Neural crest cell (in vitro differentiated cells): ENCODE results near the gene RAMP2. TPM values are rescaled to one million over a fixed set of nuclear protein-coding genes. Genes with fewer than 3 reads are reported as not detected.
A peak's percentile ranks its signal among the peaks of the same experiment; 100 is the strongest.

ENCODE experiments used
- DNase-seq: peaks from one replicate; pipeline ENCODE4 v3.0.0; 2021; ENCODE audit warnings: low read depth, mixed read lengths, low spot score
- H3K27ac Mint-ChIP-seq: one replicate; pipeline ENCODE4 v1.8.0; 2021; ENCODE audit warnings: mild to moderate bottlenecking, mixed read lengths; ENCODE audit not compliant: unreplicated experiment
- H3K27me3 Mint-ChIP-seq: 2 replicates; pipeline ENCODE4 v1.8.0; 2021; ENCODE audit warnings: low read depth, mild to moderate bottlenecking, mixed read lengths
- H3K36me3 Mint-ChIP-seq: 2 replicates; pipeline ENCODE4 v1.8.0; 2021; ENCODE audit warnings: low read depth, mild to moderate bottlenecking, mixed read lengths
- H3K4me1 Mint-ChIP-seq: 2 replicates; pipeline ENCODE4 v1.8.0; 2021; ENCODE audit warnings: mixed read lengths
- H3K4me3 Mint-ChIP-seq: one replicate; pipeline ENCODE4 v1.8.0; 2021; ENCODE audit warnings: mild to moderate bottlenecking, mixed read lengths
- H3K9me3 Mint-ChIP-seq: 2 replicates; pipeline ENCODE4 v1.8.0; 2021; ENCODE audit warnings: mixed read lengths
- CTCF ChIP-seq: fragments of 200-600 bp; sonication (generic); conservative IDR thresholded peaks from 2 replicates; pipeline ENCODE4 v1.5.0; 2021; ENCODE audit warnings: antibody characterized with exemption, mild to moderate bottlenecking
- total RNA-seq: library from RNA; stranded (reverse); gene quantifications from 2 replicates; pipeline ENCODE4 v1.2.1, GENCODE V29; 2021

The RAMP2 gene
- total RNA-seq, 1 donor from 2014 or later = 7.9 TPM

GRCh38 chr17:42748908-42749798 lies 11.9 kb upstream of the RAMP2 start:
- peaks cover 2% of the 10 kb centered on the region for H3K36me3 Mint-ChIP-seq
- no peak for TF ChIP-seq CTCF
- no peak for DNase-seq
- no peak overlapping the region for H3K4me3 Mint-ChIP-seq
- H3K9me3 Mint-ChIP-seq = no peaks in the 10 kb centered on the region
- no peak overlapping the region for H3K27ac Mint-ChIP-seq
- peaks cover 2% of the 10 kb centered on the region for H3K4me1 Mint-ChIP-seq
- H3K27me3 Mint-ChIP-seq = peaks cover 26% of the 10 kb centered on the region

GRCh38 chr17:42750739-42751344 lies 10.2 kb upstream of the RAMP2 start:
- Mint-ChIP-seq H3K4me3 (no peak overlapping the region), H3K27me3 (peaks cover 29% of the 10 kb centered on the region), H3K27ac (no peak overlapping the region), H3K36me3 (no peaks in the 10 kb centered on the region), H3K9me3 (no peaks in the 10 kb centered on the region), H3K4me1 (no peaks in the 10 kb centered on the region)
- no peak for DNase-seq
- no peak for TF ChIP-seq CTCF

DNA sequence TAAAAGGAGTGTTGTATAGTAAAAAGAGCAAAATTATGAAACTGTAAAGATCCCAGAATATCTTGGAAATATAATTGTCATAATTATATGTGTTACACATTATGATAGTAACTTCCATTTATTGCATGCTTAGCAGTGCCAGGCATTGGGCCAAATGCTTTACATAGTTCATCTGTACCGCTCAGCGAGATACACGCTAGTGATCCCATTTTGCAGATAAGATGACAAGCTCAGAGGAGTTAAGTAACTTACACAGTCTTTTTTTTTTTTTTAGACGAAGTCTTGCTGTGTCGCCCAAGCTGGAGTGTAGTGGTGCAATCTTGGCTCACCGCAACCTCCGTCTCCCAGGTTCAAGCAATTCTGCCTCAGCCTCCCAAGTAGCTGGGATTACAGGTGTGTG lies 9.4 kb upstream of the RAMP2 start:
- peaks cover 5% of the 10 kb centered on the region for H3K4me1 Mint-ChIP-seq
- no peak overlapping the region for H3K27ac Mint-ChIP-seq
- H3K27me3 Mint-ChIP-seq = peaks cover 30% of the 10 kb centered on the region
- H3K36me3 Mint-ChIP-seq = no peaks in the 10 kb centered on the region
- no peaks in the 10 kb centered on the region for H3K9me3 Mint-ChIP-seq
- no peak overlapping the region for H3K4me3 Mint-ChIP-seq
- TF ChIP-seq CTCF = no peak
- DNase-seq = no peak

- Mint-ChIP-seq H3K4me1 (peaks cover 5% of the 10 kb centered on the region), H3K36me3 (no peaks in the 10 kb centered on the region), H3K4me3 (no peak overlapping the region), H3K9me3 (no peaks in the 10 kb centered on the region), H3K27ac (no peak overlapping the region), H3K27me3 (peaks cover 41% of the 10 kb centered on the region)
- DNase-seq = no peak
- no peak for TF ChIP-seq CTCF
Observed at GRCh38 chr17:42754782-42755181, 6.2 kb upstream of the RAMP2 start.

DNA sequence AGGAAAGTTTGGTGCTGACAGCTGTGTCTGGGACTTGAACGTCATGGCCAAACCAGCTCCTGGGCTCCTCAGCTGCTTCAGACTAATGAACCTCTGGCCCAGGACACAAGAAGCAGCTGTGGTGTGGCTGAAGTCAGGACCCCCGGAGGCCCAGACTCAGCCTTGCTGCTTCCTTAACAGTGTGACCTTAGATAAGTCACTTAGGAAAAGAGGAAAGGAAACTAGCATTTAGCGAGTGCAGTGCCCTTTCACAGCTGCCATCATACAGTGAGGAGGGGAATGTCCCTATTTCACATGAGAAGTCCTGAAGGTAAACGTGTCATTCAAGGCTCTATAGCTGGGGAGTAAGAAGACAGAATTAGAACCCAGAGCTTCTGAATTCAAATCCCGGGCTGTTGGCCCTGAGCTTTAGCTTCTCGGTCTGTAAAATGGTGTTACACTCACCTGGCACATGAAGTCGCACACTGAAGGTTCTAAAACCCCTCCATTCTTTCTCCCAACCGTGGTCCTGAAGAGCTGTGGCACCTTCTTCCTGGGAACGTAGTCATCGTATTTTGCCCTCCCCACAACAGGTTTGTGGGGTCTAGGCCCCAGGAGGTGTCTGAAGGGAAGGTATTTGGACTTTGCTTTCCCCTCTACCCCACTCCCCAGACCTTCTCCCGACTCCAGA lies 910 bp upstream of the RAMP2 start:
- Mint-ChIP-seq H3K36me3 (no peaks in the 10 kb centered on the region), H3K9me3 (no peaks in the 10 kb centered on the region), H3K4me1 (peaks cover 28% of the 10 kb centered on the region), H3K27me3 (peaks cover 52% of the 10 kb centered on the region), H3K4me3 (peak overlapping the region; percentile 81), H3K27ac (no peak overlapping the region)
- no peak for TF ChIP-seq CTCF
- DNase-seq = no peak
